GM21723 (cell line): ENCODE data around the gene SUGCT.

ENCODE experiments used
- ATAC-seq: cut with Tn5 transposase; IDR thresholded peaks from one replicate; pipeline ENCODE4 v1.9.1; 2021; ENCODE audit warnings: mild to moderate bottlenecking, moderate library complexity; ENCODE audit not compliant: unreplicated experiment

The SUGCT gene

DNA sequence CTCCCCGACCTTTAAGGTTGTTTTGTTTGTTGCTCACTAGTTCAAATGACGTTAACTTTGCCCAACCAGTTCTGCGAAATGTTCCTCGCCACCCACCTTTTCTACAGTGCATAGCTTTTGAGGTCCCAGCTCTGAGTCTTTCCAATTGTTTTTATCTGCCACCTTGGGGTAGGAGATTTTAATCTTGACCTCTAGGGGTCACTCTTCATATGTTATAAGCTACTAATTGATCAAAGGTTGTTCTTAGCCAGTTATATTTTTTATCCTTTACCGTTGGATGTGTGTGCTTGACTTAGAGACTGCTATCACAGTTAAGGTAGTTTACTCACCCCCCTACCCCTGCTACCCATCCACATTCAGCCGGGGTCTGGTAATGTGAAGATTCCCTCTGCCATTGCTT is 372.4 kb downstream of the SUGCT start:
- ATAC-seq: no peak

DNA sequence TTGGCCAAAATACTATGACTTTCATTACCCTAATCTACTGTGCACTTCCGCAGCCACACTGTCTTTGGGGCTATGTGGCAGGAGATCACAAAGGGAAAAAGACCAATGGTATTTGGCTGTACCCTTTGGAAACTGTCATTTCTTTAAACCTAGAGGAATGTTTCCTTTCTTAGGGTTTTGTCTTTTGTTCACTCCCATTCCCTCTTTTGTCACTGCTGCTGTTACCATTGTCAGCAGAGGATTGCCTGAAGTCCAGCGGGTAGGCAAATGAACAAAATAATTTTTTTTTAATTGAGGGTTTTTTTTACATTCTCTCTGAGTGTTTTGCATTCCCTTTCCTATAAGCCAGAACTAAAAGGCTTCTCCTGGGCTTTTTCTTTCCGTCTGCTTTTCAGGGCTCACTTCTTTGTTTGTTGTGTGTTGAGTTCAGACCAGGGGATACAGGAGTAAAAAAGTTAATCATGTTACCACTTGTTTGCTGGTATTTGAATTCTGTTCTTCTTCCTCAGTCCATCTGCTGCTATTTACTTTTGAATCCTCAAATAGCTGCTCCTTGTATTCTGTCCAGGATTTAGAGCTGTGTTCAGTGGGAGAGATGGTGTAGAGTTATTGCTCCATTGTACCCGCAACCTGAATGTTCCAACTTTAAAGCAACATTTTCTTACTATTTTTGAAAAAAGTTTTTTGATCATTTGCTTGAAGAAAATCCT is 374.6 kb downstream of the SUGCT start:
- no peak for ATAC-seq

GRCh38 chr7:40516376-40516775 is 381.6 kb downstream of the SUGCT start:
- ATAC-seq: no peak

DNA sequence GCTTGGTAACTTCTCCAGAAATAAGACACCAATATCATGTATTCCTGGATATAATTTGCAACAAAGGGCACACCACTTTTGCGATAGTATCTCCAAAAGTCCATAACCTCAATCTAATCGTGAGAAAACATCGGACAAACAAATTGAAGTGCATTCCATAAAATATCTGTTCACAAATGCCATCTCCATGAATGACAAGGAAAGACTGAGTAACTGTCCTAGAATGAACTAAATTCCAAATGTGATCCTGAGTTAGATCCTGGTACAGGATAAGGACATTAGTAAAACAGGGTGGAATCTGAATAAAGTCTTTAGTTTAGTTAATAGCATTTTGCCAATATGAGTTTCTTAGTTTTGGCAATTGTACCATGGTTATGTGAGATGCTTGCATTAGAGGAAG is 384.2 kb downstream of the SUGCT start:
- ATAC-seq: no peak

DNA sequence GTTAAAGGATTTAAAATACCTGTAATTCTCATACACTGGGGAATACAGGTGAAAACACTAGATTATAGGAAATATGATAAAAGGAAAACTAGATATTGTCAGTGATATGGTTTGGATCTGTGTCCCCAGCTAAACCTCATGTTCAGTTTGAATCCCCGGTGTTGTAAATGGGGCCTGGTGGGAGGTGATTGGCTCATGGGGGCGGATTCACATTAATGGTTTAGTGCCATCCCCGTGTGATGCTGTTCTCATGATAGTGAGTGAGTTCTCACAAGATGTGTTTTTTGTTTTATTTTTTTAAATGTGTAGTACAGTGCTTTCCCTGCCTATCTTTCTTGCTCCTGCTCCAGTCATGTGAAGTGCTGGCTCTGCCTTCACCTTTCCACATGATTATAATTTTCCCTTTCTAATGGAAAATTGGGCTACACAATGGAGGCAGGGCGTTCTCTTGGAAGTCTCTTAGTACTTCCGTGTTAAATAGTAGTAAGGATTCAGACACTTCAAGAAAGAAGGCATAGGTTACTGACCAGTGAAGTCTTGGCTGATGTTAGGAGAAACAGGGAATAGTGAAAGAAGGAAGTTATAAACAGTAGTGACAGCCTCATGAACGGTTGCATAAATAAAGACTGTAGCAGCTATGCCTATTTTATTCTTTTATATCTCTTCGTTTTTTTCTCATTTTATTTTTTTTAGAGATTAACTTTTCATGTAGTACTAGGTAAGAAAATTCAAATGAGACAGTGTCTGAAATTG is 386.4 kb downstream of the SUGCT start:
- no peak for ATAC-seq

GRCh38 chr7:40525764-40526163 is 391.0 kb downstream of the SUGCT start:
- ATAC-seq: no peak

GRCh38 chr7:40526951-40527715 is 392.3 kb downstream of the SUGCT start:
- no peak for ATAC-seq

- no peak for ATAC-seq
Measured at GRCh38 chr7:40527723-40528122, 392.9 kb downstream of the SUGCT start.

GRCh38 chr7:40530292-40530691 is 395.5 kb downstream of the SUGCT start:
- no peak for ATAC-seq

DNA sequence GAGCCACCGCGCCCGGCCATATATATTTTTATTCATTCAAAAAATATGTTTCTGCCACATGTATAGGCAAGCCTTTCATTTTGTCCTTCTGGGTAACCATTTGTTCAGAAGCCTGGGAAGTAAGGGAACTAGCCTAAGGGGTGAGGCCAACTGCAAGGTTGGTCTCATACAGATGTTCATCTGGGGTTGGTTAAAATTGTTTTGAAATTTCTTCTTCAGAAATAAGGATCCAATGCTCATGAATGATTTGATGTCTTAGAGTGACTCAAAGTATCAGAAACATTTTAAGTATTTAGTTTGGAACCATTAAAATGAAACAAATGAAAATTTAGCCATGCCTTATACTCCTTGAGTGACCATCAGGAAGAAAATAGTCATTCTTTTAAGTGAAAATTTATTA is 397.2 kb downstream of the SUGCT start:
- no peak for ATAC-seq

DNA sequence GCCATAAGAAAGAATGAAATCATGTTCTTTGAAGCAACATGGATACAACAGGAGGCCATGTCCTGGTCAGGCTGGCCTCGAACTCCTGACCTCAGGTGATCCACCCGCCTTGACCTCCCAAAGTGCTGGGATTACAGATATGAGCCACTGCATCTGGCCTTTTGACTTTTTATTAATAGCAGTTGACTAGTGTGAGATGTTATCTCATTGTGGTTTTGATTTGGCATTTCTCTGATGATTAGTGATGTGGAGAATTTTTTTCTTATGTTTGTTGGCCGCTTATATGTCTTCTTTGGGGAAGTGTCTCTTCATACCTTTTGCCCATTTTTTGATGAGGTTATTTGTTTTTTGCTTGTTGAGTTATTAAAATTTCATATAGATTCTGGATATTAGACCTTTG is 400.9 kb downstream of the SUGCT start:
- no peak for ATAC-seq

DNA sequence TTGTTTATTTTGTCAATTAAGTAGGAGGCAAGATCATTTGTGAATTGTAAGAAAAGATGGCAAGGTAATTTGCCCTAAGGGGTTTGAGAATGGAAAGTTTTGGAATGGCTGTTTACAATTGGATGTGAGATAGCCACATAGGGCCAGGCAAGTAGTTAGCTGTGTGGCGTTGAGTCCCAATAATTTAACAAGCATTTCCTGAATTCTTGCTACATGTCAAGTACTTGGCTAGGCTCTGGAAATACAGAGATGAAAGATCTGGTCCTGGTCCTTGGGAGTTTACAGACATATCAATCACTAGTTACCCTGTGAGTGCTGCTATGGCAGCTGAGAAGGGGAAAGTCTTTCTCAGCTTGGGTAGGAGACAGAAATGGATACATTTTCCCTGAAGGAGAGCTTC is 401.6 kb downstream of the SUGCT start:
- ATAC-seq: no peak

DNA sequence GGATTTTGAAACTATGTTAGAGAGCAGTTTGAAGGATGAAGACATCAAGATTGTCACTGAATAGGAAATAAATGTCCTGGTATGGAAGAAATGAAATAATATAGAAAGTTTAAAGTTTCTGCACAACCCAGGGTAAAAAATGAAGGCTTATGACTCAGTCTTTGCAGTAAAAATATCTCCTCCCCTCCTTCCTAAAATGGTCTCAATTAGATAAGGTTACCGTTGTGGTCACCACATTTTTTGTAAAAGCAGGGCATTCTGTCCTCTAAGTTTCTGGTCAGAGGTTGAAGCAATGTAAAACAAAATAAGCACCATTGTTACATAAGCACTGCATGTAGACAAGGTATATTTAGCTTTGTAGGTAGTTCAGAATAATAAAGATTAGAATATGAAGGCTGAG is 403.5 kb downstream of the SUGCT start:
- ATAC-seq: no peak

DNA sequence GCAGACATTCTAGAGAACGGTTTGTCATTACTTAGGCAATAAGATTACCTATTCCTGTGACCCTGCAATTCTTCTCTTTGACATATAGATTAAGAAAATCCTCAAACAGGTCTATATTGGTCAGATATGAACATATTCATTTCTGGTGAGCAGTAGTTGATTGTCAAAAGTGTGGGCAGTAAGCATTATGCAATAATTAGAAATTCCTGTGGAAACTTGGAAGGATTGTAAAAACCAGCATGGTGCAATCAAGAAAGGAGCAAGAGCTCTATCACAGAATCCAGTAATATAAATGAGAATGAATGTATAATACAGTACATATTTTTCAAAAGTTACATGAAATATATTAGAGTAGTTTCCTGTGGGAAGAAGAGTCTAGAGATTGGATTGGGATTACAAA is 406.5 kb downstream of the SUGCT start:
- no peak for ATAC-seq

GRCh38 chr7:40542982-40543741 is 408.4 kb downstream of the SUGCT start:
- ATAC-seq: no peak

DNA sequence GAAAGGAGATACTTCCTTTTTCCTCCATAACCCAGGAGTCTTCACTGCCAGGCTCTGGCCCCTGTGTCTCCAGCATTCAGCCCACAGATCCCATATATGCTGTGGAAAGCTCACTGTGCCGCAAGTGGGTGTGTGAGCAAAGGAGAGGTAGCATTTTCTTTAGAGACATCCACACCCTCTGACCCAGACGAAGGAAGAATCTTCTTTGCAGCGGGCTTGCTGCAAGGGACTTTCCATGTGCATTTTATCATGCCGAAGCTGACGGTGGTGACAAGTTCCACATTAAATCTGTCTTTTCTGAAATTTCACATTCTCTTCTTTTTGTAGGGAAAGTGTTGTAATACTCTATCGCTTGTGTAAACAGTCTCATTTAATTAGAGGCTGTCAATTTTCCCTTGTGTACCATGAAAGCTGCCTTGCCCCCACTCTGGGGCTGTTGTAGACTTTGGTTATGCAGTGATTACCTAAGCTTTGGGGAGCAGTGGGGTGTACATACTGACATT is 409.5 kb downstream of the SUGCT start:
- no peak for ATAC-seq

DNA sequence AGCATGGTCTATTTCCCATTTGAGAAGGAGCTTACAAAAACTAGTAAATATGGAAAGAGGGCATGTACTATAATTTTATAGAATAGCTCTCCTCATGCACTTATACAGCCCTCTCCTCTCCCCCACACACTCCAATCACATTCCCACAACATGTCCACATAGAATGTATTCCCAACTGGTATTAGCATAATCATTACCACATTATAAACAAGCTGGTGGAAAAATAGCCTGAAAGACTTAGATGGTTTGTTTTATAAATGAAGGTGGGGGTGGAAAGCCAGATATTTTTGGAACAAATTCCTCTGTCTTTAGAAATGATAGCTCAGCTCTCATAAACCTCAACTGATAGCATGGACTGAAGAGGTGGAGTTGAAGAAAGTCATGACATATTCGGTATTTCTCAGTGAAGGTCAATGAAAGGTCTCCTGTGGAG is 410.1 kb downstream of the SUGCT start:
- ATAC-seq: no peak

GRCh38 chr7:40545739-40546138 is 410.9 kb downstream of the SUGCT start:
- ATAC-seq: no peak

DNA sequence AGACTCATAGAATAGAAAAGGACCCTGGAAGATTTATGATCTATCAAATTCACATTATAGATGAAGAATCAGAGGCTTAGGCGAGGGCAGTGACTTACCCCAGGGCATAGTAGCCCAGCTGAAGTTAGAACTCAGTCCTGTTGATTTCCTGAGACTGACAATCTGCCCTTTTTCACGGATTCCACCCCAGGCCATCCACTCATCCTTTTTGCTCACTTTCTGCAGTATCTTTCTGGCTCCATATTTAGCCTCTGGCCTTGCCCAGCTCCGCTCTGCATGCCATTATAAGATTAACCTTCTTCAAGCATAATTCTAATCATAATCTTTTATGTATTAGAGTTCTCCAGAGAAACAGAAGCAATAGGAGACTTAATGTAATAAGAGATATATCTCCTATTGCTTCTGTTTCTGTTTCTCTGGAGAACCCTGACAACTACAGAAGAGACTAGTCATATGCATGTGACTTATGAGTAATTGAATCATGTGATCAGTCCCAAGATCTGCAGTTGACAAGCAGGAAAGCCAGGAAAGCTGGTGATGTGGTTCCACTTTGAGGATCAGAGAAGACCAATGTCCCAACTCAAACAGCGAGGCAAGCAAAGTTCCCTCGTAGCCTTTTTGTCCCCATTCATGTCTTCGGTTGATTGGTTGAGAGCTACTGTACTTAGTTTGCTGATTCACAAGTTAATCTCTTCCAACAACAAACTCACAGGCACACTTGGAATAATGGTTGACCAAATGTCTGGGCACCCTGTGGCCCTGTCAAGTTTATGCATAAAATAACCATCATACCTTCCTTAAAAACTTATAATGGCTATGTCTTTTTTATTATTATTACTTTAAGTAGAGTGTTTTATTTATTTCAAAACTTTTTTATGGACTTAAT is 412.1 kb downstream of the SUGCT start:
- no peak for ATAC-seq
